PC-3 (cell line): ENCODE measurements around the gene RNF2. TPM values are rescaled to one million over a fixed set of nuclear protein-coding genes. Genes with fewer than 3 reads are reported as not detected.

Experiments
- ATAC-seq: fragments of 200-7000 bp; cut with Tn5 transposase; 2 replicates; pipeline ENCODE4 v1.9.1; 2020; ENCODE audit warnings: mild to moderate bottlenecking, moderate library complexity
- BruUV-seq: library from RNA; stranded (reverse); fragments of 400-500 nt; replicated peaks from 2 replicates; lab custom pipeline; 2021; lab: Mats Ljungman, UMichigan
- CTCF ChIA-PET: fragments of 300-600 bp; sonication (Branson Sonifier 250); formaldehyde crosslinking; loops from one replicate; lab custom pipeline; 2022; ENCODE audit warnings: antibody characterized with exemption; lab: Charles Lee
- POLR2A ChIA-PET: fragments of 300-600 bp; sonication (Branson Sonifier 250); formaldehyde crosslinking; loops from one replicate; lab custom pipeline; 2022; ENCODE audit warnings: antibody characterized with exemption; ENCODE audit not compliant: unreplicated experiment; lab: Charles Lee
- DNase-seq: peaks from one replicate; pipeline ENCODE4 v3.0.0-alpha.2; 2015
- H2AFZ ChIP-seq: fragments of 300-600 bp; sonication (generic); 2 replicates; pipeline ENCODE4 v1.6.0; 2016; ENCODE audit warnings: antibody characterized with exemption, low read length
- H3F3A ChIP-seq: fragments of 300-600 bp; sonication (generic); one replicate; pipeline ENCODE4 v1.6.0; 2017; ENCODE audit warnings: antibody characterized with exemption, low read length, control low read depth, mild to moderate bottlenecking; ENCODE audit not compliant: unreplicated experiment
- H3K27ac ChIP-seq: fragments of 300-600 bp; sonication (generic); 2 replicates; pipeline ENCODE4 v1.5.1; 2016; ENCODE audit warnings: mild to moderate bottlenecking, low read length
- H3K27me3 ChIP-seq: fragments of 300-600 bp; sonication (generic); 2 replicates; pipeline ENCODE4 v1.6.1; 2016; ENCODE audit warnings: low read length, mixed read lengths
- H3K36me3 ChIP-seq: fragments of 300-600 bp; sonication (generic); 2 replicates; pipeline ENCODE4 v1.6.1; 2016; ENCODE audit warnings: low read depth, mixed run types, low read length, mixed read lengths
- H3K4me1 ChIP-seq: fragments of 300-600 bp; sonication (generic); 2 replicates; pipeline ENCODE4 v1.5.1; 2016; ENCODE audit warnings: low read length; ENCODE audit not compliant: insufficient read depth
- H3K4me2 ChIP-seq: fragments of 300-600 bp; sonication (generic); 2 replicates; pipeline ENCODE4 v1.6.0; 2016; ENCODE audit warnings: low read length
- H3K4me3 ChIP-seq: fragments of 300-600 bp; sonication (generic); 2 replicates; pipeline ENCODE4 v1.5.1; 2016; ENCODE audit warnings: mild to moderate bottlenecking, low read length, mixed read lengths
- H3K79me2 ChIP-seq: fragments of 300-600 bp; sonication (generic); 2 replicates; pipeline ENCODE4 v1.6.1; 2017; ENCODE audit warnings: low read length, mixed read lengths
- H3K9ac ChIP-seq: fragments of 300-600 bp; sonication (generic); 2 replicates; pipeline ENCODE4 v1.6.0; 2016; ENCODE audit warnings: mild to moderate bottlenecking, low read length
- H3K9me2 ChIP-seq: fragments of 300-600 bp; sonication (generic); replicated peaks from 2 replicates; pipeline ENCODE4 v1.6.1; 2016; ENCODE audit warnings: mixed run types, low read length, mixed read lengths
- H3K9me3 ChIP-seq: fragments of 300-600 bp; sonication (generic); 2 replicates; pipeline ENCODE4 v1.6.1; 2016; ENCODE audit warnings: low read length, mixed read lengths
- H4K20me1 ChIP-seq: fragments of 300-600 bp; sonication (generic); 2 replicates; pipeline ENCODE4 v1.6.1; 2016; ENCODE audit warnings: low read length, mixed read lengths
- EZH2 ChIP-seq: fragments of 300-600 bp; sonication (generic); IDR thresholded peaks from one replicate; pipeline ENCODE4 v1.6.1; 2017; ENCODE audit warnings: antibody characterized with exemption, mild to moderate bottlenecking, low read length; ENCODE audit not compliant: unreplicated experiment
- EZH2phosphoT487 ChIP-seq: fragments of 300-600 bp; sonication (generic); IDR thresholded peaks from 2 replicates; pipeline ENCODE4 v1.6.1; 2018; ENCODE audit warnings: mild to moderate bottlenecking, antibody characterized with exemption, low read length, borderline replicate concordance
- intact Hi-C: fragments of 100-400 bp; cut with micrococcal nuclease; formaldehyde crosslinking; loops from 2 replicates; pipeline ENCODE4 v1.9.0; 2023
- total RNA-seq: library from RNA; depleted of rRNA; stranded (reverse); fragments of >200 nt; gene quantifications from 2 replicates; pipeline ENCODE4 v1.2.3, GENCODE V29; 2014
- TF ChIP-seq, protein P1 (sequence below): fragments of 300-600 bp; sonication (generic); conservative IDR thresholded peaks from 2 replicates; pipeline ENCODE4 v1.5.1; 2017; ENCODE audit warnings: antibody characterized with exemption, low read depth, mild to moderate bottlenecking, low read length

Gene RNF2
- total RNA-seq, 1 experiment from 2014 or later = 13.6 TPM

DNA sequence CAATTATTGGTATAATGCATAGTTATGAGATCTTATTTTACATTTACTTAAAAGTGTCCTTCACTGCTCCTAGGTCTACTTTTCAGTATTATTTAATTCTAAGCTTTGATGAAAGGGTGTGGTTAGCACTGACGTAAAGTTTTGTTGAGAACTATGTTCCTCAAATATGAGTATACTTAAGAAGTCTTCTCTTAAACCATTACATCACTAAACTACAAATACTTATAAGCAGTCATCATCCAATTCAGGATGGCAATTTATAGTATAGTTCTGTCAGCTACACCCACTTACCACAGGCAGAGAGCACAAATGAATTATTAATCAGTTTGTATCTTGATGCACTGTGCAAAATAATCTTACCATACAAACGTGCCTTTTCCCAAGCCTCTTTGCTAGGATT lies 84.3 kb downstream of the RNF2 start:
- H3K4me2 ChIP-seq = no peak overlapping the region
- DNase-seq (no peak), ATAC-seq (no peak)
- no TSS peak for BruUV-seq
- TF ChIP-seq EZH2phosphoT487 (no peak), EZH2 (no peak)
- TF ChIP-seq, protein P1, sequence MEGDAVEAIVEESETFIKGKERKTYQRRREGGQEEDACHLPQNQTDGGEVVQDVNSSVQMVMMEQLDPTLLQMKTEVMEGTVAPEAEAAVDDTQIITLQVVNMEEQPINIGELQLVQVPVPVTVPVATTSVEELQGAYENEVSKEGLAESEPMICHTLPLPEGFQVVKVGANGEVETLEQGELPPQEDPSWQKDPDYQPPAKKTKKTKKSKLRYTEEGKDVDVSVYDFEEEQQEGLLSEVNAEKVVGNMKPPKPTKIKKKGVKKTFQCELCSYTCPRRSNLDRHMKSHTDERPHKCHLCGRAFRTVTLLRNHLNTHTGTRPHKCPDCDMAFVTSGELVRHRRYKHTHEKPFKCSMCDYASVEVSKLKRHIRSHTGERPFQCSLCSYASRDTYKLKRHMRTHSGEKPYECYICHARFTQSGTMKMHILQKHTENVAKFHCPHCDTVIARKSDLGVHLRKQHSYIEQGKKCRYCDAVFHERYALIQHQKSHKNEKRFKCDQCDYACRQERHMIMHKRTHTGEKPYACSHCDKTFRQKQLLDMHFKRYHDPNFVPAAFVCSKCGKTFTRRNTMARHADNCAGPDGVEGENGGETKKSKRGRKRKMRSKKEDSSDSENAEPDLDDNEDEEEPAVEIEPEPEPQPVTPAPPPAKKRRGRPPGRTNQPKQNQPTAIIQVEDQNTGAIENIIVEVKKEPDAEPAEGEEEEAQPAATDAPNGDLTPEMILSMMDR = no peak
- ChIA-PET CTCF (no interaction called here), POLR2A (no interaction called here)
- no peaks in the 10 kb centered on the region for H4K20me1 ChIP-seq
- no peaks in the 10 kb centered on the region for H3F3A ChIP-seq
- H2AFZ ChIP-seq = no peak overlapping the region
- intact Hi-C loops = no loop called here
- no peaks in the 10 kb centered on the region for H3K9me3 ChIP-seq
- no peaks in the 10 kb centered on the region for H3K4me1 ChIP-seq
- no peak overlapping the region for H3K27ac ChIP-seq
- H3K9ac ChIP-seq = no peak overlapping the region
- H3K27me3 ChIP-seq = no peaks in the 10 kb centered on the region
- H3K9me2 ChIP-seq = no peaks in the 10 kb centered on the region
- H3K79me2 ChIP-seq = no peaks in the 10 kb centered on the region
- H3K36me3 ChIP-seq = peaks cover 9% of the 10 kb centered on the region; the same call in 1 of the 2 replicates
- no peak overlapping the region for H3K4me3 ChIP-seq

DNA sequence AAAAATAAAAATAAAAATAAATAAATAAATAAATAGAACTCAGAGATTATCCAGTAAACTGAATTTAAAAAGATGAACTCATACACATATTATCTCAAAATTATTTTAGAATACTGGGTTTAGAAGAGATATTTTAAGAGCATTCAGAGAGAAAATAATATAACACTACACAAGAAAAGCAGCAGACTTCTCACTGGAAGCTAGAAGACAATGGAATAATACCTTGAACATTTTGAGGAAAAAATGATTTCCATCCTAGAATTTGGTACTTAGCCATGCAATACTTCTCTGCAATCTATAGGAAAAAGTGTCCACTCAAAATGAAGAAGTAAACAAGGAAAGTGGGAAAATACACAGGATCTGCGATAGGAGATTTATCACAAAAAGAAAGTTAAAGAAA lies 87.2 kb downstream of the RNF2 start:
- Histone ChIP-seq H3K36me3 (peaks cover 9% of the 10 kb centered on the region; the same call in 1 of the 2 replicates), H3K4me2 (no peak overlapping the region), H3K79me2 (no peaks in the 10 kb centered on the region), H3K9me2 (no peaks in the 10 kb centered on the region), H3K4me1 (no peaks in the 10 kb centered on the region), H3F3A (no peaks in the 10 kb centered on the region), H3K27me3 (no peaks in the 10 kb centered on the region), H2AFZ (no peak overlapping the region), H3K27ac (no peak overlapping the region), H4K20me1 (no peaks in the 10 kb centered on the region), H3K9ac (no peak overlapping the region), H3K9me3 (no peaks in the 10 kb centered on the region), H3K4me3 (no peak overlapping the region)
- POLR2A ChIA-PET = no interaction called here
- ATAC-seq (no peak), DNase-seq (no peak)
- intact Hi-C loops = no loop called here
- CTCF ChIA-PET = no interaction called here
- no TSS peak for BruUV-seq
- TF ChIP-seq, protein P1 = no peak
- TF ChIP-seq EZH2phosphoT487 (no peak), EZH2 (no peak)

DNA sequence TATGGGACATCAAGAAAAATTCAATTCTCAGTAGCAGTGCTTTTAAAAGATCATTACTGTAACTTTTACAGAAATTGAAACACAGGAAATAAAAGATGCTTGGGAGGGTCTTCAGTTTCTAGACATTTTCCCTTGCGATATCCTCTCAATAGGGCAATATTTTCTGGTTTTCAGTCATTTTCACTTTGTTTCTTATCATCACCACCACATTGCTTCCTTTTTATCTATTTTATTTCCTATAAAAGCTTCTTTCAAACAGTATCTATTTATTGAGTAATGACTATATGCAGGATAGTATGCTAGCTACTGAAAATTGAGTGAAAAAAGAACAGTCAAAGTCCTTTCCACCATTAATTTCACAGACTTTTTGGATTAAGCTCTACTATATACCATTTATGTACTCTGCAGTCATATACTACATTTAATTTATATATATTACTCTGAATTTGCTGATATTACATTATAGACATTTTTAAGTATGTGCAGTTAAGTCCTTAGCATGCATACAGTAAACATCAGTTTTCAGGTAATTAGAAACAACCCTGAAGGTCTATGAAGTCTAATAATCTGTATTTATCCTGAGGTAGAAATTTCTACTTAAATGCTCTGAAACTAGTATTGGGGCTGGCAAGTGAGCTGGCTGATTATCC lies 92.7 kb downstream of the RNF2 start:
- Histone ChIP-seq H3K4me2 (no peak overlapping the region), H4K20me1 (no peaks in the 10 kb centered on the region), H3K4me1 (no peaks in the 10 kb centered on the region), H2AFZ (no peak overlapping the region), H3K36me3 (peaks cover 3% of the 10 kb centered on the region; the same call in 1 of the 2 replicates), H3K27me3 (no peaks in the 10 kb centered on the region), H3K79me2 (no peaks in the 10 kb centered on the region), H3F3A (no peaks in the 10 kb centered on the region), H3K9me2 (no peaks in the 10 kb centered on the region), H3K4me3 (no peak overlapping the region), H3K27ac (no peak overlapping the region), H3K9ac (no peak overlapping the region), H3K9me3 (no peaks in the 10 kb centered on the region)
- intact Hi-C loops = no loop called here
- ATAC-seq (no peak), DNase-seq (no peak)
- no TSS peak for BruUV-seq
- CTCF ChIA-PET = no interaction called here
- TF ChIP-seq, protein P1 = no peak
- TF ChIP-seq EZH2phosphoT487 (no peak), EZH2 (no peak)
- POLR2A ChIA-PET = no interaction called here
